NCI-H1436 treated with DMSO at 0.1 percent for 48 hours (cell line): ENCODE data around the gene BTN3A1.
"Not testable (repeated sequence)": the region's sequence is repeated elsewhere in the genome, so short reads cannot be mapped to it uniquely, and the experiment has no call there.

Experiments
- DNase-seq: peaks from one replicate; lab custom pipeline; 2025; lab: John Stamatoyannopoulos, UW

Gene BTN3A1

GRCh38 chr6:26401987-26402658, at the start of gene BTN3A1:
Gene BTN3A1 (plus strand): TSS chr6:26402275. CDS start chr6:26405564, 3,289 bp downstream.
- DNase-seq: no peak

GRCh38 chr6:26352315-26352714, 49.8 kb upstream of the BTN3A1 start:
- no peak for DNase-seq

GRCh38 chr6:26354162-26354561, 47.9 kb upstream of the BTN3A1 start:
- no peak for DNase-seq

- DNase-seq: no peak
Measured at GRCh38 chr6:26355366-26355765, 46.7 kb upstream of the BTN3A1 start.

- DNase-seq: not testable (repeated sequence)
Measured at GRCh38 chr6:26357543-26357942, 44.5 kb upstream of the BTN3A1 start.

GRCh38 chr6:26358511-26358981, 43.5 kb upstream of the BTN3A1 start:
- no peak for DNase-seq

- no peak for DNase-seq
Measured at GRCh38 chr6:26359765-26360164, 42.3 kb upstream of the BTN3A1 start.

GRCh38 chr6:26360451-26361416, 41.3 kb upstream of the BTN3A1 start:
- no peak for DNase-seq

GRCh38 chr6:26361544-26361943, 40.5 kb upstream of the BTN3A1 start:
- no peak for DNase-seq

- DNase-seq: no peak
Measured at GRCh38 chr6:26362093-26362835, 39.8 kb upstream of the BTN3A1 start.

- DNase-seq: no peak
Measured at GRCh38 chr6:26362836-26363220, 39.2 kb upstream of the BTN3A1 start.

GRCh38 chr6:26363882-26364701, 38.0 kb upstream of the BTN3A1 start:
- DNase-seq: no peak

GRCh38 chr6:26365633-26365995, 36.5 kb upstream of the BTN3A1 start:
- DNase-seq: no peak

GRCh38 chr6:26366504-26366903, 35.6 kb upstream of the BTN3A1 start:
- DNase-seq: no peak

- DNase-seq: no peak
Measured at GRCh38 chr6:26367114-26367513, 35.0 kb upstream of the BTN3A1 start.

GRCh38 chr6:26371813-26372212, 30.3 kb upstream of the BTN3A1 start:
- not testable (repeated sequence) for DNase-seq

GRCh38 chr6:26372308-26373144, 29.5 kb upstream of the BTN3A1 start:
- DNase-seq: no peak

GRCh38 chr6:26375270-26375669, 26.8 kb upstream of the BTN3A1 start:
- no peak for DNase-seq

- DNase-seq: no peak
Measured at GRCh38 chr6:26377719-26378118, 24.4 kb upstream of the BTN3A1 start.

GRCh38 chr6:26378143-26378542, 23.9 kb upstream of the BTN3A1 start:
- not testable (repeated sequence) for DNase-seq

- no peak for DNase-seq
Measured at GRCh38 chr6:26379292-26379691, 22.8 kb upstream of the BTN3A1 start.
